ENCODE results near the gene UPK3BL2. TPM values are rescaled to one million over a fixed set of nuclear protein-coding genes. Genes with fewer than 3 reads are reported as not detected.
"Not testable (repeated sequence)": the region's sequence is repeated elsewhere in the genome, so short reads cannot be mapped to it uniquely, and the experiment has no call there.

The UPK3BL2 gene
- total RNA-seq, 1 experiment from 2014 or later: 17.4 TPM

DNA sequence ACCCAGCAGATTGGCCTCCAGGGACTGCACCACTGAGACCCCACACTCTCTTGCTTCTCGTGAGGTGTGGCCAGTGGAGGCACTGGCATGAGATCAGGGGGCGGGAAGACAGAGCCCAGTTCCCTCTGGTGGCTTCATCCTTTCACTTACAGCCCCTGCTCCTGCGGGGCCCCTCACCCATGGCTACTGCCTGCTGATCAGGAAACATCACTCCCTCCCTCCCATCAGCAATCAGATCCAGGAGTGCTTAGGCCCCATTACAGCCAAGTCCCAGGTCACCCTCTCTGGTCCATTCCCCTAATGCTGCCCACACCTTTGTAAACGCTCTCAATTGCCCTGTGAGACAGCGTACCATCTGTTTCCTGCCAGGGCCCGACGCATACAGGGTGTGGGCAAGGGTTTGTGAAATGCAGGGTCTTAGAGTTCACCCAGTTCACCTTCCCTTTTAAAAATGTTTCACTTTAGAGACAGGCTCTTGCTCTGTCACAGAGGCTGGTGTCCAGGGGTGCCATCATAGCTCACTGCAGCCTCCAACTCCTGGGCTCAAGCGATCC is 8.4 kb downstream of the UPK3BL2 start:
- intact Hi-C loops (cut with micrococcal nuclease; ENCODE audit: unreplicated experiment); DNase-seq; H3K36me3 Mint-ChIP-seq (ENCODE audit: insufficient read depth, unreplicated experiment); CTCF ChIA-PET; H3K9me3 Mint-ChIP-seq (ENCODE audit: low read depth, unreplicated experiment); H3K27ac Mint-ChIP-seq (ENCODE audit: unreplicated experiment); BruUV-seq (replicated peaks); H3K4me1 Mint-ChIP-seq (ENCODE audit: low read depth, unreplicated experiment); H3K27me3 Mint-ChIP-seq (ENCODE audit: unreplicated experiment); H3K4me3 Mint-ChIP-seq (ENCODE audit: low read depth, unreplicated experiment): not testable (repeated sequence)

DNA sequence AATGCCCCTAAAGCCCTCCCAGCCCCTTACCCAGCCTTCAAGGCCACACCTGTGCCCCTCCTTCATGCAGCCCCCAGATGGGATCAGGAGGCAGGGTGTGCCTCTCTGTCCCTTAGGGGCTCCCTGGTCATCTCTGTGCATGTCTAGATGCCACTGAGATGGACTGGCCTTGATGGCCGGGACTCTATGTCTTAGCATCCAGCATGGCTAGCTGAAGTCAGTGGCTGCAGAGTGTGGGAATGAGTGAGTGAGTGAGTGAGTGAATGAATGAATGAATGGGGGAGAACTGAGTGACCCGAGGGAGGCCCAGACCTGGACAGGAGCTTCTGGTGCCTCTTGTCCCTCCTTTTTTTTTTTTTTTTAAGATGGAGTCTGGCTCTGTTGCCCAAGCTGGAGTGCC is 11.4 kb downstream of the UPK3BL2 start:
- H3K4me3 Mint-ChIP-seq (ENCODE audit: low read depth, unreplicated experiment); CTCF ChIA-PET; H3K36me3 Mint-ChIP-seq (ENCODE audit: insufficient read depth, unreplicated experiment); H3K27me3 Mint-ChIP-seq (ENCODE audit: unreplicated experiment); DNase-seq; BruUV-seq (replicated peaks); H3K27ac Mint-ChIP-seq (ENCODE audit: unreplicated experiment); H3K9me3 Mint-ChIP-seq (ENCODE audit: low read depth, unreplicated experiment); intact Hi-C loops (cut with micrococcal nuclease; ENCODE audit: unreplicated experiment); H3K4me1 Mint-ChIP-seq (ENCODE audit: low read depth, unreplicated experiment): not testable (repeated sequence)

DNA sequence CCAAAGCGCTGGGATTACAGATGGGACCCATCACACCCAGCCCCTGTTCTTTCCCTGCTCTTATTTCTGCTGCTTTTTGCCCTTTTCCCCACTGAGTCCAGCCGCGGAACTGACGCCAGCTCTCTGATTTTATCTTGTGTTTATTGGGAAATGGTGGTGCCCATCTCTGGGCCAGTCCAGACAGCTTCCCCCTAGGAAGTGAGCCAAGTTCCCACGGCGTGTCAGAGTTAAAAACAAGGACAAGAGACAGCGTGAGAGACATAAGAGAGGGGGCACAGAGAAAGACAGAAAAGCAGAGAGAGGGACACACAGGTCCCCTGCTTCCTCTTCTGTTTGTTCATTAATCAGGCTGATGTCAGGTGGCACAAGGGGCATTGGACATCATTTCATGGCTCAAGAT is 11.9 kb downstream of the UPK3BL2 start:
- H3K27ac Mint-ChIP-seq (ENCODE audit: unreplicated experiment); H3K36me3 Mint-ChIP-seq (ENCODE audit: insufficient read depth, unreplicated experiment); H3K4me3 Mint-ChIP-seq (ENCODE audit: low read depth, unreplicated experiment); H3K9me3 Mint-ChIP-seq (ENCODE audit: low read depth, unreplicated experiment); intact Hi-C loops (cut with micrococcal nuclease; ENCODE audit: unreplicated experiment); DNase-seq; H3K27me3 Mint-ChIP-seq (ENCODE audit: unreplicated experiment); H3K4me1 Mint-ChIP-seq (ENCODE audit: low read depth, unreplicated experiment); BruUV-seq (replicated peaks); CTCF ChIA-PET: not testable (repeated sequence)

DNA sequence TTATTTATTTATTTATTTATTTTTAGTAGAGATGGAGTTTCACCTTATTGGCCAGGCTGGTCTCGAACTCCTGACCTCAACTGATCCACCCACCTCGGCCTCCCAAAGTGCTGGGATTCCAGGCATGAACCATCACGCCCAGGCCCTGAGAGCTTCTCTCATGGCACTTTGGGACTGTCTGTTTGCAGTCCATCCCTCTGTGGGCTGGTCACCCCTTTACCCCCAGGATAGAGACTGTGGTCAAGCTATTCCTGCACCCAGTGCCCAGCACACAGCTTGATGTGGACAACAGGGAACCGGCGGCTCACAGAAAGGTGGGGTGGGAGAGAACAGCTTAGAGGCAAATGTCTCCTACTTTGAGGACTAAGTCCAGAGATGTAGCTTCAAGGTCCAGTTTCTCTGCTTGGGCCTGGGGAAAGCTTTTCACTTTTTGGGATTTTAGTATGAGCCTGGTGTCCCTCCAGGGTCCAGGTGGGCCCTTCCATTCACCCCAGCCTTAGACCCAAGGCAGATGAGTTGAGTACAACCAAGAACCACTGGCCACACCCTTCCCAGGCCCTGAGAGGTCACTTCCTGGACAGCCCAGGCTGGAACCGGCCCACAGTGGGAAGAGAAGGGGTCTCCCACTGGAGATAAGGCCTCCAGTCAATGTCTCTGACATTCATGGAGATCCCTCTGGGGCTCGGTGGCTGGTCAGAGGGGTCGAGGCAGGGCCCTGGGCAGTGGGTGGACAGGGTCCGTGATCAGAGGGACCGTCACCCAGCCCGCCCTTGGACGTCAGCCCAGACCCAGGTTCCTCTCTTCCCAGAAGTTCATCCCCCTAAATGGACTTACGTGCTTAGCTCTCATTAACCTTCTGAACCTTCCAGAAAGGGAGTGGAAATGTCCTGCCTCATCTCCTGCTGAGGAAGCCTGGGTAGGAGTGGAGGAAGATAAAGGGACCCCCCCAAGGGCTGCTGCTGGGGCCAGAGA is 15.4 kb downstream of the UPK3BL2 start:
- H3K36me3 Mint-ChIP-seq (ENCODE audit: insufficient read depth, unreplicated experiment); H3K27me3 Mint-ChIP-seq (ENCODE audit: unreplicated experiment); BruUV-seq (replicated peaks); CTCF ChIA-PET; intact Hi-C loops (cut with micrococcal nuclease; ENCODE audit: unreplicated experiment); H3K4me3 Mint-ChIP-seq (ENCODE audit: low read depth, unreplicated experiment); H3K27ac Mint-ChIP-seq (ENCODE audit: unreplicated experiment); H3K4me1 Mint-ChIP-seq (ENCODE audit: low read depth, unreplicated experiment); H3K9me3 Mint-ChIP-seq (ENCODE audit: low read depth, unreplicated experiment); DNase-seq: not testable (repeated sequence)

DNA sequence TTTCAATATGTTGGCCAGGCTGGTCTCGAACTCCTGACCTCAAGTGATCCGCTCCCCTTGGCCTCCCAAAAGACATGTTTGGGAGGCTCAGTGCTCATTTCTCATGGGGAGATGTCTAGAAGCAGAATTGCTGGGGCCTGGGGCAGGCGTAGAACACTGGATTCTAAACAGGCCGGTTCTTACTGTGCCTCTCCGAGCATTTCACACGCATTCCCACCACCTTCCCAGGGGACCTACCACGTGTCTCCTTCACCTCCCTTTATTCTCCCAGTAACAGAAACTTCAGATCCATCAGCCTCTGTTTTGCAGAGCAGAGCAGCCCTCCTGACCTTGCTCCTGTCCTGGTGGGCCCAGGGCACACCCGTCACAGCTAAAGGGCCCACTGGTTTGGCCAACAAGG is 16.3 kb downstream of the UPK3BL2 start:
- intact Hi-C loops (cut with micrococcal nuclease; ENCODE audit: unreplicated experiment); BruUV-seq (replicated peaks); CTCF ChIA-PET; H3K9me3 Mint-ChIP-seq (ENCODE audit: low read depth, unreplicated experiment); DNase-seq; H3K27me3 Mint-ChIP-seq (ENCODE audit: unreplicated experiment); H3K4me3 Mint-ChIP-seq (ENCODE audit: low read depth, unreplicated experiment); H3K36me3 Mint-ChIP-seq (ENCODE audit: insufficient read depth, unreplicated experiment); H3K4me1 Mint-ChIP-seq (ENCODE audit: low read depth, unreplicated experiment); H3K27ac Mint-ChIP-seq (ENCODE audit: unreplicated experiment): not testable (repeated sequence)

DNA sequence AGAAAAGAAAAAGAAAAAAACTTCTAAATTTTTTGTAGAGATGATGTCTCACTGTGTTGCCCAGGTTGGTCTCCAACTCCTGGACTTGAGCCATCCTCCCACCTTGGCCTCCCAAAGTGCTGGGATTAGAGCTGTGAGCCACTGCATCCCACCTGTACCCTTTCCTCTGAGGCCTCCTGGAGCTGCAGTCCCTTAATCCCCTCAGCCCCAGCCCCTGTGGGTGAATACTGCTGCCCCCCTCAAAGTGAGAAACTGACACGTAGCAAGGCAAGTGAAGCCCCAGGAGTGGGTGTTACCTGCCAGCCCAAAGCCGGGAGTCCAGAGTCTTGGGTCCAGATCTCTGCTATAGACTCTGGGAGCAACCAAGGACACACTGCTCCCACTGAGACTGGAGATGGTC is 18.7 kb downstream of the UPK3BL2 start:
- H3K36me3 Mint-ChIP-seq (ENCODE audit: insufficient read depth, unreplicated experiment); H3K4me3 Mint-ChIP-seq (ENCODE audit: low read depth, unreplicated experiment); H3K27ac Mint-ChIP-seq (ENCODE audit: unreplicated experiment); H3K9me3 Mint-ChIP-seq (ENCODE audit: low read depth, unreplicated experiment); CTCF ChIA-PET; H3K4me1 Mint-ChIP-seq (ENCODE audit: low read depth, unreplicated experiment); H3K27me3 Mint-ChIP-seq (ENCODE audit: unreplicated experiment); intact Hi-C loops (cut with micrococcal nuclease; ENCODE audit: unreplicated experiment); BruUV-seq (replicated peaks); DNase-seq: not testable (repeated sequence)

DNA sequence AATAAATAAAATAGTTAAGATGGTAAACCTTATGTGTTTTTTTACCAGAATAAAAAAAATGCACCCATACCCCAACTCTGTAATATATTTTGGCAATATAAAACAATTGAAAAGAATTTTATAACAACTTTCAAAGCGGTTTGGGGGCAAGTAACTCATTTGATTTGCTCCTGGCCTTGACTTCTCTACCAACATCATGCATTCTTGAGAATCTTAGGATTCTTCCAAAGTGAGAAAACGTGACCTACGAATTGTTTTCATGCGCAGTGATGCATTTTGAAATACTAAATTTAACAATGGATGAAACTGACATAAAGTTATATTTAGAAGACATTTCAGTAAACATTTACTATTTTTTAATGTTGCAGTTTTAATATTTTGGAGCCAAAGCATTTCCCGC is 22.7 kb downstream of the UPK3BL2 start:
- H3K27me3 Mint-ChIP-seq (ENCODE audit: unreplicated experiment); BruUV-seq (replicated peaks); CTCF ChIA-PET; H3K27ac Mint-ChIP-seq (ENCODE audit: unreplicated experiment); DNase-seq; H3K4me1 Mint-ChIP-seq (ENCODE audit: low read depth, unreplicated experiment); H3K4me3 Mint-ChIP-seq (ENCODE audit: low read depth, unreplicated experiment); H3K9me3 Mint-ChIP-seq (ENCODE audit: low read depth, unreplicated experiment); intact Hi-C loops (cut with micrococcal nuclease; ENCODE audit: unreplicated experiment); H3K36me3 Mint-ChIP-seq (ENCODE audit: insufficient read depth, unreplicated experiment): not testable (repeated sequence)

DNA sequence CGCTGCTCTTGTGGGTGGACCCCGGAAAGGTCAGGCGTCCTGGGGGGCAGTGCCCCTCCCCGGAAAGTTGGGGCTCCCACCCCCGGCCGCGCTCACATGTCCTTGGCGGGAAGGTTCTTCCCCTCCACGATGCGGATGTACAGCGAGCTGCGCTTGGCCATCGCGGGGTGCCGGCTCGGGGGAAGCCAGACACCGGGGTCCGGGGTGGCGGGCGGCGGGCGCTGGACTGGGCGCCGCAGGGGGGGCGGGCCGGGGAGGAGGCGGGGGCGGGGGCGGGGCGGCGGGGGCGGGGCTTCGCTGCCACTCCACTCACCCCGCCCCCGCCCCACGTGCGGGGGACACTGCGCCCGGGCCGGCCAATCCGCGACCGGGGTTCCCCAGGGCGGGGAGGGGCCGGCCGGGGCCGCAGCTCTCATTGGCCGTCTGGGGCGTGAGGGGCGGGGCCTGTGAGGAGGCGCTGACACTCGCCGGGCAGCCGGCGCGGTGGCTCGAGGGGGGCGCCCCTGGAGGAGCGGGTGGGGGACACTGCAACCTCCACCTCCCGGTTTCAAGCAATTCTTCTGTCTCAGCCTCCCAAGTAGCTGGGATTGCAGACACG is 25.8 kb downstream of the UPK3BL2 start, which contains the start of gene RASA4B:
RASA4B (minus strand) TSS at position 228 of the 598 bp plus-strand sequence; CDS start at position 161, 67 bp downstream.
- BruUV-seq (replicated peaks); H3K4me3 Mint-ChIP-seq (ENCODE audit: low read depth, unreplicated experiment); H3K9me3 Mint-ChIP-seq (ENCODE audit: low read depth, unreplicated experiment); intact Hi-C loops (cut with micrococcal nuclease; ENCODE audit: unreplicated experiment); CTCF ChIA-PET; H3K27me3 Mint-ChIP-seq (ENCODE audit: unreplicated experiment); DNase-seq; H3K27ac Mint-ChIP-seq (ENCODE audit: unreplicated experiment); H3K4me1 Mint-ChIP-seq (ENCODE audit: low read depth, unreplicated experiment); H3K36me3 Mint-ChIP-seq (ENCODE audit: insufficient read depth, unreplicated experiment): not testable (repeated sequence)

DNA sequence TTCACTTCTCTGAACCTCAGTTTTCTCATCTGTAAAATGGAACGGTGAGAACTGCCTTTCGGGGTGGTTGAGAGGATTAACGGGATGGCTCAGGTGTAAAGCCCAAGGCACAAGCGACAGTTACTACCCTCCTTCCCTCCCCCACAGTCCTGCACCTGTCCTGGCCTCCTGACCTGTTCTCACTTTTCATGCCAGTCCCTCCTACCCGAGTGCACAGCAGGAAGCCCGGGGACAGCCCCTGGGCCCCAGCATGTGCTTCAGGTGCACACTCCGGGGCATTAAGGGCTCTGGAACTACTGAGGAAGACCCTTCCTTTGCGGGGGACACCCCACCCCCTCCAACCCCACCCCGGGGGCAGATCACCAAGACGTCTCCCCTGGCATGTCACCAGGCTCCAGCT is 26.5 kb downstream of the UPK3BL2 start:
- H3K9me3 Mint-ChIP-seq (ENCODE audit: low read depth, unreplicated experiment); DNase-seq; CTCF ChIA-PET; H3K36me3 Mint-ChIP-seq (ENCODE audit: insufficient read depth, unreplicated experiment); BruUV-seq (replicated peaks); intact Hi-C loops (cut with micrococcal nuclease; ENCODE audit: unreplicated experiment); H3K4me3 Mint-ChIP-seq (ENCODE audit: low read depth, unreplicated experiment); H3K27ac Mint-ChIP-seq (ENCODE audit: unreplicated experiment); H3K4me1 Mint-ChIP-seq (ENCODE audit: low read depth, unreplicated experiment); H3K27me3 Mint-ChIP-seq (ENCODE audit: unreplicated experiment): not testable (repeated sequence)

DNA sequence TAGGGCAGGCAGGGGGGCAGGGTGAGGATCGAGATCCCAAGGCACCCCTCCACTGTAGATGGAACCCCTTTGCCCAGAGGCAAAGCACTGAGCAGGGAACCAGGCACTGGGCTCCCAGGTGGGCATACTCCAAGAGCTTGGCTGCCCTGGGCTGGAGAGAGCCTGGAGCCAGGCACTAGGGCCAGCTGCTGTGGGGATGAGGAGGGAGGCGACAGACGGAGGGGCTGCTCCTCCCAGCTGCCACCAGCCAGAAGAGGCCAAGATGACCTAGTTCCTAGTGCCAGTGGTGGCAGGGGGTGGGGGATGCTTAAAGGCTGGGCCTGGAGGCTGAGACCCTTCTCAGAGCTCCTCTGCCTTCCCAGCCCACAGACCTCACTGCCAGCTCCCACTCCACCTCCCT is 27.6 kb downstream of the UPK3BL2 start:
- H3K9me3 Mint-ChIP-seq (ENCODE audit: low read depth, unreplicated experiment); H3K27ac Mint-ChIP-seq (ENCODE audit: unreplicated experiment); H3K27me3 Mint-ChIP-seq (ENCODE audit: unreplicated experiment); intact Hi-C loops (cut with micrococcal nuclease; ENCODE audit: unreplicated experiment); CTCF ChIA-PET; H3K36me3 Mint-ChIP-seq (ENCODE audit: insufficient read depth, unreplicated experiment); BruUV-seq (replicated peaks); DNase-seq; H3K4me1 Mint-ChIP-seq (ENCODE audit: low read depth, unreplicated experiment); H3K4me3 Mint-ChIP-seq (ENCODE audit: low read depth, unreplicated experiment): not testable (repeated sequence)

All from Calu3 (cell line).